Kidney (tissue), 14 donors: ENCODE measurements around the gene PHTF1. TPM values are rescaled to one million over a fixed set of nuclear protein-coding genes. Genes with fewer than 3 reads are reported as not detected.

Experiments used
- DNase-seq, 5 donors: peaks; one replicate each; pipeline ENCODE4 v3.0.0-alpha.2; 2013 to 2020
- FAIRE-seq: peaks from 2 replicates; lab custom pipeline; 2012; peaks lifted over from hg19 to GRCh38; lab: Jason Lieb, UNC
- H3K27ac ChIP-seq, 2 donors: one replicate each; pipeline ENCODE4 v1.7.0; 2013; ENCODE audit warnings: low read depth in 2 of 2, low read length in 2 of 2, inconsistent platforms in 1 of 2
- H3K27me3 ChIP-seq: one replicate; pipeline ENCODE4 v1.7.1; 2013; ENCODE audit warnings: low read length, inconsistent platforms; ENCODE audit not compliant: control insufficient read depth, insufficient read depth
- H3K36me3 ChIP-seq, 3 donors: one replicate each; pipeline versions ENCODE4 v1.7.0 to v1.7.1; 2013; ENCODE audit warnings: low read length in 3 of 3, control low read depth in 1 of 3, inconsistent platforms in 1 of 3; ENCODE audit not compliant: insufficient read depth in 3 of 3, control insufficient read depth in 2 of 3
- H3K4me1 ChIP-seq, 3 donors: one replicate each; pipeline versions ENCODE4 v1.7.0 to v1.7.1; 2013; ENCODE audit warnings: low read length in 3 of 3, inconsistent platforms in 1 of 3, low read depth in 1 of 3; ENCODE audit not compliant: control insufficient read depth in 2 of 3, insufficient read depth in 2 of 3
- H3K4me3 ChIP-seq, 3 donors: one replicate each; pipeline versions ENCODE4 v1.7.0 to v1.8.1; 2013; ENCODE audit warnings: low read length in 3 of 3, control low read depth in 1 of 3, inconsistent platforms in 1 of 3
- H3K9ac ChIP-seq, 3 donors: one replicate each; pipeline versions ENCODE4 v1.7.0 to v1.7.1; 2013; ENCODE audit warnings: low read length in 3 of 3, control low read depth in 1 of 3, inconsistent platforms in 1 of 3
- H3K9me3 ChIP-seq, 3 donors: one replicate each; pipeline versions ENCODE4 v1.7.0 to v1.7.1; 2013; ENCODE audit warnings: low read length in 3 of 3, control low read depth in 1 of 3, inconsistent platforms in 1 of 3; ENCODE audit not compliant: control insufficient read depth in 2 of 3, insufficient read depth in 1 of 3
- CTCF ChIP-seq: IDR thresholded peaks from 3 replicates; pipeline ENCODE4 v1.5.1; 2012; ENCODE audit warnings: mild to moderate bottlenecking, moderate library complexity, borderline replicate concordance; ENCODE audit not compliant: insufficient read depth; ENCODE audit errors: extremely low read depth
- intact Hi-C: fragments of 100-400 bp; cut with DNase I; formaldehyde crosslinking; loops from one replicate; pipeline ENCODE4 v1.11.1; 2022
- polyA plus RNA-seq: library from polyadenylated mRNA; stranded (reverse); fragments of 350-450 nt; fragmentation: Illumina TruSeq; extraction: RNeasy Lipid Tissue Mini Kit (QIAGEN cat#74804); gene quantifications from one replicate; pipeline ENCODE4 v1.2.3, GENCODE V29; 2014; ENCODE audit warnings: low read depth, low replicate concordance; ENCODE audit not compliant: insufficient read depth
- total RNA-seq: library from RNA; stranded (reverse); fragmentation: NEBNext Ultra II Directional; extraction: Animal tissue kit (Norgen Biotek cat#: 25700); gene quantifications from one replicate; pipeline ENCODE4 v1.2.1, GENCODE V29; 2021
- donor health status: control.
- donor health status: control.
- donor health status: control.
- donor health status: control.
- donor health status: control.
- donor health status: DM: yes; HTN: yes; CAD: no.
- donor health status: Normal renal cell carcinoma (clear cell type).

The PHTF1 gene
- total and polyA plus RNA-seq, 2 donors from 2014 or later: 14.7 to 20.0 TPM

GRCh38 chr1:113676524-113676923 lies 82.8 kb downstream of the PHTF1 start:
- Histone ChIP-seq H3K27ac (no peak overlapping the region), H3K9ac (no peak overlapping the region), H3K9me3 (no peaks in the 10 kb centered on the region), H3K36me3 (peaks cover 0 to 7% (median 2%) of the 10 kb centered on the region in 3 donors), H3K27me3 (no peaks in the 10 kb centered on the region), H3K4me3 (no peak overlapping the region), H3K4me1 (peaks cover 0 to 4% (median 2%) of the 10 kb centered on the region in 3 donors)
- no peak for DNase-seq
- no peak for FAIRE-seq
- intact Hi-C loops: no loop called here
- TF ChIP-seq CTCF: no peak

- TF ChIP-seq CTCF: no peak
- Histone ChIP-seq H3K27me3 (no peaks in the 10 kb centered on the region), H3K4me3 (no peak overlapping the region), H3K4me1 (peaks cover 0 to 4% (median 2%) of the 10 kb centered on the region in 3 donors), H3K27ac (no peak overlapping the region), H3K9me3 (no peaks in the 10 kb centered on the region), H3K36me3 (peaks cover 0 to 7% (median 2%) of the 10 kb centered on the region in 3 donors), H3K9ac (no peak overlapping the region)
- intact Hi-C loops: no loop called here
- FAIRE-seq (no peak), DNase-seq (no peak)
Observed at GRCh38 chr1:113675302-113675701, 84.0 kb downstream of the PHTF1 start.

- TF ChIP-seq CTCF: no peak
- DNase-seq (no peak), FAIRE-seq (no peak)
- H3K9ac ChIP-seq: no peak overlapping the region
- H3K27me3 ChIP-seq: no peaks in the 10 kb centered on the region
- intact Hi-C loops: no loop called here
- H3K4me3 ChIP-seq: no peak overlapping the region
- no peaks in the 10 kb centered on the region for H3K9me3 ChIP-seq
- no peak overlapping the region for H3K27ac ChIP-seq
- H3K4me1 ChIP-seq: peaks cover 0 to 4% (median 2%) of the 10 kb centered on the region in 3 donors
- peaks cover 0 to 7% (median 2%) of the 10 kb centered on the region in 3 donors for H3K36me3 ChIP-seq
Observed at GRCh38 chr1:113674591-113674990, 84.7 kb downstream of the PHTF1 start.

GRCh38 chr1:113672491-113672890 lies 86.8 kb downstream of the PHTF1 start:
- FAIRE-seq: no peak
- intact Hi-C loops: no loop called here
- H3K4me3 ChIP-seq: no peak overlapping the region

More at GRCh38 chr1:113672491-113672890, 86.8 kb downstream of the PHTF1 start:
- Histone ChIP-seq H3K36me3 (peaks cover 0 to 7% (median 2%) of the 10 kb centered on the region in 3 donors), H3K27ac (no peak overlapping the region), H3K9me3 (no peaks in the 10 kb centered on the region), H3K9ac (no peak overlapping the region), H3K27me3 (no peaks in the 10 kb centered on the region), H3K4me1 (peaks cover 0 to 4% (median 2%) of the 10 kb centered on the region in 3 donors)
- no peak for TF ChIP-seq CTCF
- DNase-seq: no peak
